Measurements from ENCODE around the gene TPT1.
A peak's percentile ranks its signal among the peaks of the same experiment; 100 is the strongest.

Gene TPT1

GRCh38 chr13:45333977-45334922 is 6.7 kb downstream of the TPT1 start:
- no peak for DNase-seq (ENCODE audit: low spot score)

- DNase-seq (ENCODE audit: low spot score): no peak
These were observed 7.6 kb downstream of the TPT1 start for GRCh38 chr13:45333251-45333976.

GRCh38 chr13:45332831-45333219 is 8.2 kb downstream of the TPT1 start:
- no peak for DNase-seq (ENCODE audit: low spot score)

- DNase-seq (ENCODE audit: low spot score): no peak
These were observed 8.8 kb downstream of the TPT1 start for GRCh38 chr13:45332036-45332830.

GRCh38 chr13:45331692-45332035 is 9.3 kb downstream of the TPT1 start:
- DNase-seq (ENCODE audit: low spot score): no peak

- DNase-seq (ENCODE audit: low spot score): peak; percentile 72
These were observed 9.8 kb downstream of the TPT1 start for GRCh38 chr13:45331123-45331619.

GRCh38 chr13:45328661-45329111 is 12.3 kb downstream of the TPT1 start:
- DNase-seq (ENCODE audit: low spot score): no peak

- DNase-seq (ENCODE audit: low spot score): no peak
These were observed 13.6 kb downstream of the TPT1 start for GRCh38 chr13:45327253-45327955.

- DNase-seq (ENCODE audit: low spot score): peak; percentile 52
These were observed 15.2 kb downstream of the TPT1 start for GRCh38 chr13:45325806-45326205.

GRCh38 chr13:45320876-45321629 is 19.9 kb downstream of the TPT1 start:
- no peak for DNase-seq (ENCODE audit: low spot score)

GRCh38 chr13:45316996-45317395 is 24.0 kb downstream of the TPT1 start:
- DNase-seq (ENCODE audit: low spot score): no peak

GRCh38 chr13:45316338-45316737 is 24.6 kb downstream of the TPT1 start:
- DNase-seq (ENCODE audit: low spot score): no peak

GRCh38 chr13:45315520-45316167 is 25.3 kb downstream of the TPT1 start:
- DNase-seq (ENCODE audit: low spot score): no peak

GRCh38 chr13:45314822-45315221 is 26.2 kb downstream of the TPT1 start:
- no peak for DNase-seq (ENCODE audit: low spot score)

- DNase-seq (ENCODE audit: low spot score): no peak
These were observed 30.4 kb downstream of the TPT1 start for GRCh38 chr13:45310341-45311131.

- no peak for DNase-seq (ENCODE audit: low spot score)
These were observed 34.0 kb downstream of the TPT1 start for GRCh38 chr13:45306966-45307365.

- no peak for DNase-seq (ENCODE audit: low spot score)
These were observed 35.9 kb downstream of the TPT1 start for GRCh38 chr13:45305079-45305478.

GRCh38 chr13:45303866-45304265 is 37.1 kb downstream of the TPT1 start:
- DNase-seq (ENCODE audit: low spot score): no peak

- no peak for DNase-seq (ENCODE audit: low spot score)
These were observed 38.0 kb downstream of the TPT1 start for GRCh38 chr13:45303026-45303425.

All from putamen (tissue), 1 donor.